GM21528 (cell line): Measurements from ENCODE around the gene C2CD2L.
A peak's percentile ranks its signal among the peaks of the same experiment; 100 is the strongest.
"Not testable (repeated sequence)": the region's sequence is repeated elsewhere in the genome, so short reads cannot be mapped to it uniquely, and the experiment has no call there.

Source experiments
- ATAC-seq: cut with Tn5 transposase; IDR thresholded peaks from one replicate; pipeline ENCODE4 v1.9.1; 2021; ENCODE audit warnings: mild to moderate bottlenecking, moderate library complexity; ENCODE audit not compliant: unreplicated experiment, low FRiP score

The C2CD2L gene

DNA sequence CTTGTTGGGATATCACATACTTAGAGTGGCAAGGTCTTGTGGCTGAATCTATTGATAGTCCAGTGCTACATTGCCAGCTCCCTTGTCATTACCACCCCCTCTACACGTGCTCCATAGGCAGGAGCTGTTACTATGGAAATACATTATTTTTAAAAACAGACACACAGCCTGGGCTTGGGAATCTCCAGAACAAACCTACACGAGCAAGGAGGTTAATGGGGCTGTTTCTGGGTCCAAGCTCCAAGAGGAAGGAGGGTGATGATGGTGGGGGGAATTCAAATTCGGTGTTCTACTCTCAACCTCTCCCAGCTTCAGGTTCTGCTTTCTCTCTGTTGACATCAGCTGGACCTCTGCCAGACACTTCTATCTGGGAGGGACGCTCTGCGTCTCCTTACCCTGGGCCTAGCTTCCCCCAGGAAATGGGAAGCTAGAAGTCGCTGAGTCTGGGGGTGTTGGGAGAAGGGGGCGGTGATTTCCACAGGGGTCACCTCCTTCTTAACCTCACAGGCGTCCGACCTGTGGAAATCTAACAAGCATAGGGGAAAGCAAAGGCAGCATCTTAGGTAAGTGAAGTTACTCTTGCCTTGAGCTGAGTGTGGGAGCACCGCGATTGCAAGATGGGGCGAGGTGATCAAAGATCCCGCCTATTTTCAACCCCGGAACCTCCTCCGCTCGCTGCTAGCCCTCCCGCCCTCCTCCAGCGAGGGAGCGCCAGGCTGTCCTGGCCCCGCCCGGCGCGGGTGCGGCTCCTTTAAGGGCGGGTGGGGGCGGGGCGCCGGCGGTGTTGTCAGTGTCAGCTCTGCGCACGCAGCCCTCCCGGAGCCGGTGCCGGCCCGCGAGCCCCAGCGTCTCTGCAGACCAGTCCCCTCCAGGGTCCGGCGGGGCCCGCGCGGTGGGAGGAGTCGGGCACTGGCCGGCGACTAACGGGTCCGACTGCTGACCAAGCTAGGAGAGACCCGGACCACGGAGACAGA is at the start of gene C2CD2L:
C2CD2L (plus strand) TSS at position 781 of the 974 bp plus-strand sequence. CDS start 398 bp downstream, outside the sequence.
- ATAC-seq, result peak; percentile 65

DNA sequence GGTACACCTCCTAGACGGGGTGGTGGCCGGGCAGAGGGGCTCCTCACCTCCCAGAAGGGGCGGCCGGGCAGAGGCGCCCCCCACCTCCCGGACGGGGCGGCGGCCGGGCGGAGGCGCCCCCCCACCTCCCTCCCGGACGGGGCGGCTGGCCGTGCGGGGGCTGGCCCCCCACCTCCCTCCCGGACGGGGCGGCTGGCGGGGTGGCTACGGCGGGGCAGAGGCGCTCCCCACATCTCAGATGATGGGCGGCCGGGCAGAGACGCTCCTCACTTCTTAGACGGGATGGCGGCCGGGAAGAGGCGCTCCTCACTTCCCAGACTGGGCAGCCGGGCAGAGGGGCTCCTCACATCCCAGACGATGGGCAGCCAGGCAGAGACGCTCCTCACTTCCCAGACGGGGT is 48.0 kb upstream of the C2CD2L start:
- ATAC-seq, result not testable (repeated sequence)

DNA sequence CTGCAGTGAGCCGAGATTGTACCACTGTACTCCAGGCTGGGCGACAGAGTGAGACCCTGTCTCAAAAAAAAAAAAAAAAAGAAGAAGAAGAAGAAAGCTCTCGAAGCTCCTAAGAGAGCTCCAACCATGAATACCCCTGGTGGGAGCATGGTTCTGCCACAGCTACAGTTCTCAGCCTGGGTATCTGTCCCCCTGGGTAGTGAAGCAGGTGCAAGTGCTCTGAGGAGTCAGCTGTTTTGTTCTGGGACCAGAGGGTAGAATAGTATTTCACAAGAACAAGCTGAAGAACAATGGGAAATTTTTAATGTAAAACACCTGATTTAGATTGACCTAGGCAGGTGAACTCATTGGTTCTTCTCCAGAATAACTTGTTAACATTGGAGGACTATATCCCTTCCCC is 45.9 kb upstream of the C2CD2L start:
- no peak for ATAC-seq

DNA sequence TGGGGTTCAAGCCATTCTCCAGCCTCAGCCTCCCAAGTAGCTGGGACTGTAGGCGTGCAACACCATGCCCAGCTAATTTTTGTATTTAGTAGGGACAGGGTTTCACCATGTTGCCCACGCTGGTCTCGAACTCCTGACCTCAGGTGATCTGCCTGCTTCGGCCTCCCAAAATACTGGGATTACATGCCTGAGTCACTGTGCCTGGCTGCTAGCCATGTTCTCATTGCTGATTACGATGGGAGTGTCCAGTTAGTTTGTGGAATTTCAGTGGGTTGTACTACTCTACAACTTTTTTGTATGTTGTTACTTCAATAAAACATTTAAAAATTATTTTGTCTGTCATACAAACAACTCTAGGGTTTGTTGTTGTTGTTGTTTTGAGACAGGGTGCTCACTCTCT is 44.4 kb upstream of the C2CD2L start:
- no peak for ATAC-seq

GRCh38 chr11:119065369-119065768 is 41.8 kb upstream of the C2CD2L start:
- ATAC-seq, result no peak

GRCh38 chr11:119067371-119068222 is 39.5 kb upstream of the C2CD2L start, which contains the start of gene VPS11:
Gene VPS11, plus strand, starts transcription at chr11:119067818. Its CDS starts 6 bp downstream, at chr11:119067824.
- peak; percentile 75 for ATAC-seq

GRCh38 chr11:119077839-119078238 is 29.3 kb upstream of the C2CD2L start:
- no peak for ATAC-seq

GRCh38 chr11:119078675-119079420 is 28.3 kb upstream of the C2CD2L start:
- ATAC-seq, result no peak

- ATAC-seq, result no peak
Measured at GRCh38 chr11:119081682-119082260, 25.4 kb upstream of the C2CD2L start.

DNA sequence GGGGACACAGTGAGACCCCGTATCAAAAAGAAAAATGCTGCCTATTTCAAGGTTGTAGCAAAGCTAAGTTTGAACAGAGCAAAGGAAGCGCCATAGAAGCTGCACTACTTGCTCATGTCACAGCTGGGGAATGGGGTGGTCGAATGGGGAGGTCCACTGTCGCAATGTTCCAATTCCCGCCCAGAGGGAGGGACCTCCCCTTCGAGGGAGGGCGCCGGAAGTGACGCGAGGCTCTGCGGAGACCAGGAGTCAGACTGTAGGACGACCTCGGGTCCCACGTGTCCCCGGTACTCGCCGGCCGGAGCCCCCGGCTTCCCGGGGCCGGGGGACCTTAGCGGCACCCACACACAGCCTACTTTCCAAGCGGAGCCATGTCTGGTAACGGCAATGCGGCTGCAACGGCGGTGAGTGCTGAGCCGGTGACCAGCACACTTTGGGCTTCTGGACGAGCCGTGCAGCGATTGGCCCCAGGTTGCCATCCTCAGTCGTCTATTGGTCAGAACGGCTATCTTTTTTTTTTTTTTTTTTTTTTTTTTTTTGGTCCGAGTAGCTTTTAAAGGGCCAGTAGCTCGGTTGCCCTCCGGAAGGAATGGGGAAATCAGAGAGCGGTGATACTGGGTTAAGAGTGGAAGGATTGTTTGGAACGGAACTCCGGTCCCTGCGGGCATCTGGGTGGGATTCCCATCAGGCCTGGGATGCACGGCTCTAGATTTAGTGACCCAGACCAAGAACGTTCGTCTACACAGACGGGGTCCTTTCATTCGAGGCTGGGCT is 22.3 kb upstream of the C2CD2L start, which contains the start of gene HMBS:
HMBS (plus strand) TSS at position 219 of the 774 bp plus-strand sequence; CDS start at position 372, 153 bp downstream.
- ATAC-seq, result peak; percentile 83

GRCh38 chr11:119085437-119085847 is 21.7 kb upstream of the C2CD2L start:
- ATAC-seq, result peak; percentile 7

GRCh38 chr11:119087123-119087522 is 20.0 kb upstream of the C2CD2L start:
- no peak for ATAC-seq

DNA sequence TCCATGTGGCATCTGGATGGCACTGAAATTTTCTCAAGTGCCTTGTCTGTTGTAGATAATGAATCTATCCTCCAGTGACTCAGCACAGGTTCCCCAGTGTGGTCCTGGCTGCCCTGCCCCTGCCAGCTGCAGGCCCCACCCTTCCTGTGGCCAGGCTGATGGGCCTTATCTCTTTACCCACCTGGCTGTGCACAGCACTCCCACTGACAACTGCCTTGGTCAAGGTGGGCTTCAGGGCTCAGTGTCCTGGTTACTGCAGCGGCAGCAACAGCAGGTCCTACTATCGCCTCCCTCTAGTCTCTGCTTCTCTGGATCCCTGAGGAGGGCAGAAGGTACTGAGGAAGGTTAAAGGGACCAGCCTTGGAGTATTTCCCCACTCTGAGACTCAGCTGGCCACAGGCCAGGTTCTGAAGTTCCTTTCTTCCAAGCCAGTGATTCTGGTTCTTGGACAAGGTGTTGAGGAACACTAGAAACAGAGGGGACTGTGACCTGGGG is 19.4 kb upstream of the C2CD2L start:
- no peak for ATAC-seq

DNA sequence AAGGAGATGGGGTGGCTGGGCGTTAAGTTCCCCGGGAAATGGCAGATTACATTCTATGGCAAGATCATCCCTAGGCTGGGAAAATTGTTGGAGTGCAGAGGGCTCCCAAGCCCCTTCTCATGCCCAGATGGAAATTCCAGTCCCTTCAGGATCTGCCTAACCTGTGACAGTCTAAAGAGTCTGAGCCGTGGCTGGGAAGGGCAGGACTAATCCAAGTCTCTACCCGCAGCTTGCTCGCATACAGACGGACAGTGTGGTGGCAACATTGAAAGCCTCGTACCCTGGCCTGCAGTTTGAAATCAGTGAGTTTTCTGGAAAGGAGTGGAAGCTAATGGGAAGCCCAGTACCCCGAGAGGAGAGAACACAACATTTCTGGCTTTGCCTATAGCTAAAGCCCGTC is 18.7 kb upstream of the C2CD2L start:
- ATAC-seq, result no peak

DNA sequence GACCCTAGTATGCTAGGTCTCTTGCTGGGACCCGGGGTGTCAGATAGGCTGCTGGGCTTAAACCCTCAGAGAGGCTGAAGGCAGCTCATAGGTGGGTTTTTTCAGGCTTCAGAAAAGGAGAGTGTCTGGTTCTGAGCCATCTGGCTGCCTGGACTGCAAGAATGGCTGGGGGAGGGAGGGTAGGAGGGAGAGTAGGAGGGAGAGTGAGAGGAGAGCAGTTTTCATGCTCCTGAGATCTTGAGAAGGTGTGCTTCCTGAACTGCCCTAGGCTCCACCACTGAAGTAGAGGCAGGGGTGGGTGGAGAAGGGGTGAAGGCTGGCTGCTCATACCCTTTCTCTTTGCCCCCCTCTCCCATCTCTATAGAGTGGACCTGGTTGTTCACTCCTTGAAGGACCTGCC is 17.8 kb upstream of the C2CD2L start:
- ATAC-seq, result no peak

GRCh38 chr11:119091178-119091577 is 16.0 kb upstream of the C2CD2L start:
- no peak for ATAC-seq

GRCh38 chr11:119091966-119092879 is 14.9 kb upstream of the C2CD2L start:
- no peak for ATAC-seq
